Subcutaneous abdominal adipose tissue (tissue), 5 donors: Measurements from ENCODE around the gene LMAN2L.

ENCODE experiments used
- H3K27ac ChIP-seq: one replicate; pipeline ENCODE4 v1.7.0; 2013; ENCODE audit warnings: low read depth, mild to moderate bottlenecking, inconsistent platforms, low read length, moderate library complexity
- H3K27me3 ChIP-seq, 5 donors: one replicate each; pipeline ENCODE4 v1.7.0; 2013; ENCODE audit warnings: low read length in 5 of 5, inconsistent platforms in 1 of 5; ENCODE audit not compliant: control insufficient read depth in 5 of 5, insufficient read depth in 4 of 5
- H3K36me3 ChIP-seq, 5 donors: one replicate each; pipeline ENCODE4 v1.7.0; 2013; ENCODE audit warnings: low read length in 5 of 5; ENCODE audit not compliant: control insufficient read depth in 5 of 5, insufficient read depth in 5 of 5
- H3K4me1 ChIP-seq, 5 donors: one replicate each; pipeline ENCODE4 v1.7.0; 2013; ENCODE audit warnings: low read length in 5 of 5, mild to moderate bottlenecking in 3 of 5, moderate library complexity in 1 of 5; ENCODE audit not compliant: control insufficient read depth in 5 of 5, insufficient read depth in 5 of 5
- H3K4me3 ChIP-seq, 5 donors: one replicate each; pipeline ENCODE4 v1.7.0; 2013; ENCODE audit warnings: low read length in 5 of 5, low read depth in 1 of 5
- H3K9ac ChIP-seq, 5 donors: one replicate each; pipeline ENCODE4 v1.7.0; 2013; ENCODE audit warnings: low read length in 5 of 5, mild to moderate bottlenecking in 4 of 5, moderate library complexity in 3 of 5
- H3K9me3 ChIP-seq, 5 donors: one replicate each; pipeline ENCODE4 v1.7.0; 2013; ENCODE audit warnings: low read length in 5 of 5; ENCODE audit not compliant: control insufficient read depth in 5 of 5
- donor health status: healthy.
- donor health status: healthy.
- donor health status: healthy.
- donor health status: healthy.
- donor health status: healthy.

LMAN2L gene

GRCh38 chr2:96739633-96740428 lies at the start of gene LMAN2L:
LMAN2L (minus strand) TSS chr2:96740064; CDS start chr2:96740040, 24 bp downstream.
- H3K4me1 ChIP-seq, result peaks cover 5 to 33% (median 27%) of the 10 kb centered on the region in 5 donors
- peak within 1 kb of the TSS; percentile 75 for H3K27ac ChIP-seq
- H3K9ac ChIP-seq, result peak within 1 kb of the TSS; percentile 57 to 90 (median 83)
- no peaks in the 10 kb centered on the region for H3K27me3 ChIP-seq
- H3K9me3 ChIP-seq, result no peaks in the 10 kb centered on the region
- H3K36me3 ChIP-seq, result peaks cover 0 to 7% (median 2%) of the 10 kb centered on the region in 5 donors
- H3K4me3 ChIP-seq, result peak within 1 kb of the TSS; percentile 81 to 98 (median 91)

- Histone ChIP-seq H3K4me3 (no peak overlapping the region), H3K9ac (no peak overlapping the region), H3K27ac (no peak overlapping the region), H3K9me3 (no peaks in the 10 kb centered on the region), H3K4me1 (peaks cover 2 to 8% (median 7%) of the 10 kb centered on the region in 5 donors), H3K27me3 (no peaks in the 10 kb centered on the region), H3K36me3 (no peaks in the 10 kb centered on the region)
Measured at GRCh38 chr2:96789245-96789617, 49.4 kb upstream of the LMAN2L start.

DNA sequence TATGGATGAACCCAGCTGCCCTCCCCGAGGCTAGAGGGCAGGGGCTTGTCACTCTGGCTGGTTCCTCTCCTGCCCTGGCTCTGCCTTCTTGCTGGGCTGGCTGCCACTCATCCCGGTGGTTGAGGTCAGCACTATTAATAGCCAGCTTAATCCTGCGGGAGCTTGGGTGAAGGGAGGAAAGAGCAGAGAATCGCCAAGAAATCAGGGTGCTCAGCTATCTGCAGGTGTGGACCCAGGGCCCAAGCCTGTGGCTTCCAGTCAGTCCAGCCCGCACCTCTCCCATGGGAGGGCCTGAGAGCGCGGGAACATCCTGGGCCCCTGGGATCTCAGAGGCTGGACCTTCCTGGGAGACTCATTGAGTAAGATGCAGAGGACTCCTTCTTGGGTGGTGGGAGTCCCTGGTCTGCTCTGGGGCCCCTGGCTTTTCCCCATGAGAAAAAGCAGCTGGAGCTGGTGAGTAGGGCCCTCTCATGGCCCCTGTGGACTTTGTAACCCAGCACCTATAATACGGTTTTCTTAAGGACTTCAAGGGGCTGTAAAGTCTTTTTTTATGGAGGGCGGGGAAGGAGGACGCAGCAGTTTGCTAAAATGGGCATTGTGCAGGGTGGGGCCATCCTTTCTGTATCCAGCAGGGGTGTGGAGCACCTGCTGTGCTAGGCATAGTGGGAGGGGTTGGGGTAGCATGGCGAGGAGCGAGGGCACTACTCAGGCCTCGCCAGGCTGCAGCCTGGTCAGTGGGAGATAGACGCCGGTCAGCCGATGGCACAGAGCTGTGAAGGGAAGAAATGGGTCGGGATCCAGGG lies 48.8 kb upstream of the LMAN2L start:
- Histone ChIP-seq H3K9ac (peak overlapping the region in 2 of 5 donors; percentile 37 to 45), H3K36me3 (no peaks in the 10 kb centered on the region), H3K4me3 (no peak overlapping the region), H3K9me3 (no peaks in the 10 kb centered on the region), H3K4me1 (peaks cover 2 to 8% (median 7%) of the 10 kb centered on the region in 5 donors), H3K27ac (no peak overlapping the region), H3K27me3 (no peaks in the 10 kb centered on the region)

- Histone ChIP-seq H3K36me3 (no peaks in the 10 kb centered on the region), H3K9me3 (no peaks in the 10 kb centered on the region), H3K27ac (no peak overlapping the region), H3K4me1 (peaks cover 2 to 12% (median 7%) of the 10 kb centered on the region in 5 donors), H3K9ac (no peak overlapping the region), H3K27me3 (no peaks in the 10 kb centered on the region), H3K4me3 (no peak overlapping the region)
Measured at GRCh38 chr2:96787411-96787810, 47.5 kb upstream of the LMAN2L start.

- Histone ChIP-seq H3K9me3 (no peaks in the 10 kb centered on the region), H3K4me1 (peaks cover 0 to 7% (median 4%) of the 10 kb centered on the region in 5 donors), H3K4me3 (no peak overlapping the region)
Measured at GRCh38 chr2:96783388-96783787, 43.5 kb upstream of the LMAN2L start.

DNA sequence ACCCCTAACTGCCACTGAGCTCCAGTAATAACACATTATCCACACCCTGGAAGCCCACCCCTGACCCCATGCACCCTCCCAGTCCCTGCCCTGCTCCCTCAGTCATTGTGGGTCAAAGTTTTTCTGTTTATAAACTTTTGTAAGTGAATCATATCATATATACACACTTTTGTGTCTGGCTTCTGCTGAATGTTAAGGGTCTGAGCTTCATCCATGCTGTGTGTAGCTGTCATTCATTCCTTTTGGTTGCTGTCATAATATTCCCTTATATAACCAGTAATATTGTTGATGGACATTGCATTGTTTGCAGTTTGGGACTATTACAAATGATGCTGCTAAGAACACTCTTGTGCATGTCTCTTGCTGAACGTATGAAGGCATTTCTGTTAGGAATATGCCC lies 35.3 kb upstream of the LMAN2L start:
- H3K36me3 ChIP-seq, result peaks cover 0 to 3% (median 0%) of the 10 kb centered on the region in 5 donors
- no peak overlapping the region for H3K9ac ChIP-seq
- no peak overlapping the region for H3K27ac ChIP-seq
- H3K4me3 ChIP-seq, result no peak overlapping the region
- H3K27me3 ChIP-seq, result no peaks in the 10 kb centered on the region
- peaks cover 0 to 6% (median 2%) of the 10 kb centered on the region in 5 donors for H3K4me1 ChIP-seq
- no peaks in the 10 kb centered on the region for H3K9me3 ChIP-seq

More at GRCh38 chr2:96783388-96783787, 43.5 kb upstream of the LMAN2L start:
- Histone ChIP-seq H3K9ac (peak overlapping the region in 1 of 5 donors; percentile 7), H3K27me3 (no peaks in the 10 kb centered on the region), H3K27ac (no peak overlapping the region), H3K36me3 (no peaks in the 10 kb centered on the region)

GRCh38 chr2:96773922-96774321 lies 34.1 kb upstream of the LMAN2L start:
- H3K9me3 ChIP-seq, result no peaks in the 10 kb centered on the region
- no peak overlapping the region for H3K27ac ChIP-seq
- peaks cover 0 to 3% (median 0%) of the 10 kb centered on the region in 5 donors for H3K36me3 ChIP-seq
- peaks cover 0 to 13% (median 8%) of the 10 kb centered on the region in 5 donors for H3K4me1 ChIP-seq
- no peak overlapping the region for H3K9ac ChIP-seq
- H3K27me3 ChIP-seq, result no peaks in the 10 kb centered on the region
- H3K4me3 ChIP-seq, result peak overlapping the region in 4 of 5 donors; percentile 19 to 51 (median 37)

- no peaks in the 10 kb centered on the region for H3K9me3 ChIP-seq
- no peak overlapping the region for H3K4me3 ChIP-seq
- H3K36me3 ChIP-seq, result peaks cover 0 to 3% (median 0%) of the 10 kb centered on the region in 5 donors
- H3K4me1 ChIP-seq, result peaks cover 0 to 13% (median 8%) of the 10 kb centered on the region in 5 donors
- H3K27ac ChIP-seq, result no peak overlapping the region
- H3K27me3 ChIP-seq, result no peaks in the 10 kb centered on the region
- H3K9ac ChIP-seq, result no peak overlapping the region
Measured at GRCh38 chr2:96772903-96773671, 33.2 kb upstream of the LMAN2L start.

DNA sequence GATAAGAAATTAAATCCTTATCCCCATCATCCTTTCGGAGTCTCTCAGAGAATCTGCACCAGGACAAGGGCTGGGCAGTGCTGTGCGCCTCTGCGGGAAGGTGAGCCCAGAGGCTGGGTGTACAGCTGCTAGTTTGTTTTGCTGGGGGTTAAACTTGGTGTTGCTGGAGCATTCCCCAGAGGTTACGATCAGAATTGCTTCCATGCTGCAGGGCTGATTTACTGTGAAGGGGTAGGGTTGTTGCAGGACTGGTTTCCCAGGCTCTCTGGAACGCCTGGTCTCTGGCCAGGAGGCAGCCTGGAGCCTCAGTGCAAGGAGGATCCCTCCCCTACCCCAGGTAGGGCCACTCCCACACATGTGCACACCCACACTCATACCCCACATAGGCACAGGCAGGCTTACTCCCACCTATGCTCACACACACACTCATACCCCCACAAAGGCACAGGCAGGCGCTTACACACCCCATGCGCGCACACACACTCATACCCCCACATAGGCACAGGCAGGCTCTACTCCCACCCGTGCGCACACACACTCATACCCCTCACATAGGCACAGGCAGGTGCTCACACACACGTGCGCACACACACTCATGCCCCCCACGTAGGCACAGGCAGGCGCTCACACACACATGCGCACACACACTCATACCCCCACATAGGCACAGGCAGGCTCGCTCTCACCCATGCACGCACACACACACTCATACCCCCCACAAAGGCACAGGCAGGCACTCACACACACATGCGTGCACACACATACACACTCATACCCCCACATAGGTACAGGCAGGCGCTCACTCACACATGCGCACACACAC lies 32.1 kb upstream of the LMAN2L start:
- H3K4me3 ChIP-seq, result no peak overlapping the region
- H3K36me3 ChIP-seq, result peaks cover 0 to 3% (median 0%) of the 10 kb centered on the region in 5 donors
- no peak overlapping the region for H3K9ac ChIP-seq
- H3K27ac ChIP-seq, result no peak overlapping the region
- H3K27me3 ChIP-seq, result no peaks in the 10 kb centered on the region
- peaks cover 0 to 13% (median 8%) of the 10 kb centered on the region in 5 donors for H3K4me1 ChIP-seq
- H3K9me3 ChIP-seq, result no peaks in the 10 kb centered on the region
